ENCODE measurements around the gene SLX9. TPM values are rescaled to one million over a fixed set of nuclear protein-coding genes. Genes with fewer than 3 reads are reported as not detected.

The SLX9 gene
- total RNA-seq, 1 donor from 2014 or later, result 0.75 TPM

- Histone ChIP-seq H3K27ac (no peak overlapping the region), H3K9me3 (no peaks in the 10 kb centered on the region), H3K36me3 (no peaks in the 10 kb centered on the region), H3K4me3 (peak overlapping the region in 1 of 2 donors; percentile 66), H3K27me3 (peaks cover 13% of the 10 kb centered on the region), H3K4me1 (peaks cover 19 to 22% of the 10 kb centered on the region in 2 donors)
- intact Hi-C loops (cut with DNase I), result loop anchor here (5.0 kb wide), 2 partner anchors 41 to 131 kb away; partner anchors contain the start of gene UBE2G2
- no peak for DNase-seq (ENCODE audit: low spot score in 2 of 2)
- TF ChIP-seq CTCF (IDR thresholded peaks at IDR 0.05), result no peak
These were observed 6.5 kb upstream of the SLX9 start for GRCh38 chr21:44933199-44933917.

GRCh38 chr21:44933918-44934260 lies 5.9 kb upstream of the SLX9 start:
- no peaks in the 10 kb centered on the region for H3K36me3 ChIP-seq
- peaks cover 13% of the 10 kb centered on the region for H3K27me3 ChIP-seq
- H3K27ac ChIP-seq, result no peak overlapping the region
- H3K4me3 ChIP-seq, result no peak overlapping the region
- DNase-seq (ENCODE audit: low spot score in 2 of 2), result no peak
- no peak for TF ChIP-seq CTCF (IDR thresholded peaks at IDR 0.05)
- H3K9me3 ChIP-seq, result no peaks in the 10 kb centered on the region
- peaks cover 19 to 22% of the 10 kb centered on the region in 2 donors for H3K4me1 ChIP-seq
- intact Hi-C loops (cut with DNase I), result loop anchor here (5.0 kb wide), 2 partner anchors 42 to 132 kb away; partner anchors contain the start of gene UBE2G2

DNA sequence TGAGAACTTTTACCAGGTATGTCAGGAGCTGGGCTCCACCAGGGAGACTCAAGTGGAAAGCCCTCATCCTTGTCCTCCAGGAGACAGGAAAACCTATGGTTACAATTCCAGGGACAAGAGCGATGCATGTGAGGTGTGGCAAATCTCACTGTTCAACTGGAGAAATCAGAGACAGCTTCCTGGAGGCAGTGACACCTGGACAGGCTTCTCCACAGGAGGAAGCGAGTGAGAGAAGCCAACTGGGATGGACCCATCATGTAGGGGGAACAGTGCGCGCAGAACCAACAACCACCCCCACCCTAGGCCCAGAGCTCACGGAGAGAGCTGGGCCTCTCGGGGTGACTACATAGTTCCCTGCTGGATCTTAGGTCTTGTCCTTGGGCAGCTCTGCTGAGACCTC lies 5.6 kb upstream of the SLX9 start:
- no peak overlapping the region for H3K4me3 ChIP-seq
- DNase-seq (ENCODE audit: low spot score in 2 of 2), result no peak
- H3K36me3 ChIP-seq, result no peaks in the 10 kb centered on the region
- intact Hi-C loops (cut with DNase I), result loop anchor here (5.0 kb wide), 2 partner anchors 42 to 132 kb away; partner anchors contain the start of gene UBE2G2
- no peak for TF ChIP-seq CTCF (IDR thresholded peaks at IDR 0.05)
- peaks cover 13% of the 10 kb centered on the region for H3K27me3 ChIP-seq
- no peaks in the 10 kb centered on the region for H3K9me3 ChIP-seq
- no peak overlapping the region for H3K27ac ChIP-seq
- H3K4me1 ChIP-seq, result peaks cover 19 to 22% of the 10 kb centered on the region in 2 donors

DNA sequence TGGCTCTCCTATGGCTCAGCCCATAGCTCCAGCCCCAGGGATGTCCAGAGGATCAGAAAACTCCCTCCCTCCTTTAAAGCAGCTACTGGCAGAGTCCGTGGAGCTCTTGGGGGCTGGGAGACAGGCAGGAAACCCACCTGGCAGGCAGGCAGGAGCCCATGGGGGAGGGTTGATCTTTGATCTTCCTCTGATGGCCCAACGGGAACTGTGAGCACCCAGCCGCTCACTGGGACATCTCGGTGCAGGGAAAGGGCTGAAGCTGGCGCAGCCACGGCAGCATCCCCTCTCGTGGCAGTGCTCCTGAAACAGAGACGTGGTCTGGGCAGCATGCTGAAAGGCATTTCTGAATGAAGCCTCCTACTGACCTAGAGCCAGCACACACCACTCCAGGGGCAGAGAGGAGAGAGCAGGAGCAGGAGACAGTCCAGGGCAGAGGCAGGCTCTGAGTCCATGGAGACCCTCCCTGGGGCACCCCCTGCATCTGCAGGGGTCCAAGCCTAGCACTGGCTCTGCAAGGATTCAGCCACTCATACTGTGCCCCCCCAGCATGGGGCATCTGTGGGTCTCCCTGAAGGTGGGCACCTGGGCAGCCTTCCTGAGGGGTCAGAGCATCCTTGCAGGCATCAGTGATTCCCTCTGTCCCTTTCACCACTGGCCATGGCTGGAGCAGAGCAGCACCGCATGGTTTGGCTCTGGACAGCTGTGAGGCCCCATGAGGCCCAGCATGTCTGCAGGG lies 4.9 kb upstream of the SLX9 start:
- Histone ChIP-seq H3K27ac (no peak overlapping the region), H3K36me3 (no peaks in the 10 kb centered on the region), H3K4me1 (peaks cover 19 to 22% of the 10 kb centered on the region in 2 donors), H3K4me3 (no peak overlapping the region), H3K9me3 (no peaks in the 10 kb centered on the region), H3K27me3 (peaks cover 13% of the 10 kb centered on the region)
- intact Hi-C loops (cut with DNase I), result loop anchor here (5.0 kb wide), 2 partner anchors 43 to 133 kb away; partner anchors contain the start of gene UBE2G2
- TF ChIP-seq CTCF (IDR thresholded peaks at IDR 0.05), result no peak
- DNase-seq (ENCODE audit: low spot score in 2 of 2), result no peak

DNA sequence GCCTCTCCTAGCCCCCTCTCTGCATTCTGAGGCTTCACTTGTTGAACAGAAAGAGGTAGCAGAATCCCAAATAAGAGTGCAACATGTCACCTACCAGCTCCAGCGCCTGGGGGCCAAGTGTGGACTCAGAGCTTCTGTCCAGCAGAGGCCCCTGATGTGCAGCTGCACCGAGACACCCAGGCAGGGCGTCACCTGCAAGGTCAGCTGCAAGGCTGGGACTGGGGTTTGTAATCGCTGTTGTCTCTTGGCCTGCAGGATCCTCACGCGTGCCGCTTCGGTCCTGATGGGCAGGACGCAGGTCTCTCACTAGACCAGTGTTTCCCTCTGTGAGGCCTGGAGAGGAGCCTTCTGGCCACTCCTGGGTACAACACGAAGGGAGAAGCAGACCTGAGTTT lies 4.3 kb upstream of the SLX9 start:
- intact Hi-C loops (cut with DNase I), result no loop called here
- H3K9me3 ChIP-seq, result no peaks in the 10 kb centered on the region
- H3K36me3 ChIP-seq, result no peaks in the 10 kb centered on the region
- H3K4me3 ChIP-seq, result no peak overlapping the region
- no peak for DNase-seq (ENCODE audit: low spot score in 2 of 2)
- H3K27me3 ChIP-seq, result peaks cover 13% of the 10 kb centered on the region
- TF ChIP-seq CTCF (IDR thresholded peaks at IDR 0.05), result no peak
- H3K4me1 ChIP-seq, result peaks cover 19 to 22% of the 10 kb centered on the region in 2 donors
- H3K27ac ChIP-seq, result no peak overlapping the region
